ENCODE measurements around the gene PRR3. TPM values are rescaled to one million over a fixed set of nuclear protein-coding genes. Genes with fewer than 3 reads are reported as not detected.
"Not testable (repeated sequence)": the region's sequence is repeated elsewhere in the genome, so short reads cannot be mapped to it uniquely, and the experiment has no call there.

PRR3 gene
- total RNA-seq, 1 experiment from 2014 or later, result 26.2 TPM

- no TSS peak for BruUV-seq (replicated peaks)
- H3K9me3 Mint-ChIP-seq (ENCODE audit: unreplicated experiment), result peaks cover 8% of the 10 kb centered on the region
Observed at GRCh38 chr6:30520522-30520921, 36.6 kb upstream of the PRR3 start.

GRCh38 chr6:30521082-30521481 is 36.0 kb upstream of the PRR3 start:
- ChIA-PET POLR2A (interaction anchor here (0.9 to 2.2 kb wide), 10 partner anchors 10 to 308 kb away, joined by 3 to 8 read pairs (median 4); partner anchors contain the start of gene TRIM26), CTCF (interaction anchor here (0.7 to 3.3 kb wide), 5 partner anchors 10 to 24 kb away, joined by 3 to 26 read pairs (median 4); no protein-coding TSS in a partner anchor)
- Mint-ChIP-seq H3K27ac (ENCODE audit: low read depth, unreplicated experiment) (peak overlapping the region; percentile 87), H3K4me1 (ENCODE audit: insufficient read depth, unreplicated experiment) (peaks cover 12% of the 10 kb centered on the region)
- H3K36me3 Mint-ChIP-seq (ENCODE audit: insufficient read depth, unreplicated experiment); H3K9me3 Mint-ChIP-seq (ENCODE audit: unreplicated experiment); BruUV-seq (replicated peaks); intact Hi-C loops (cut with micrococcal nuclease); H3K4me3 Mint-ChIP-seq (ENCODE audit: unreplicated experiment); H3K27me3 Mint-ChIP-seq (ENCODE audit: insufficient read depth, unreplicated experiment): not testable (repeated sequence)
- peak; percentile 80 for DNase-seq (ENCODE audit: unreplicated experiment)

More at GRCh38 chr6:30520522-30520921, 36.6 kb upstream of the PRR3 start:
- H3K36me3 Mint-ChIP-seq (ENCODE audit: insufficient read depth, unreplicated experiment), result no peaks in the 10 kb centered on the region
- no peak for DNase-seq (ENCODE audit: unreplicated experiment)
- intact Hi-C loops (cut with micrococcal nuclease), result no loop called here
- POLR2A ChIA-PET, result interaction anchor here (0.9 to 2.2 kb wide), 6 partner anchors 9 to 95 kb away, joined by 3 to 8 read pairs (median 5); no protein-coding TSS in a partner anchor
- CTCF ChIA-PET, result interaction anchor here (1.0 to 3.3 kb wide), 2 partner anchors 11 to 23 kb away, joined by 3 to 26 read pairs; no protein-coding TSS in a partner anchor
- H3K4me1 Mint-ChIP-seq (ENCODE audit: insufficient read depth, unreplicated experiment), result peaks cover 12% of the 10 kb centered on the region
- no peaks in the 10 kb centered on the region for H3K27me3 Mint-ChIP-seq (ENCODE audit: insufficient read depth, unreplicated experiment)
- no peak for TF ChIP-seq CTCF (IDR thresholded peaks at IDR 0.05; ENCODE audit: unreplicated experiment)
- H3K27ac Mint-ChIP-seq (ENCODE audit: low read depth, unreplicated experiment), result peak overlapping the region; percentile 87
- no peak overlapping the region for H3K4me3 Mint-ChIP-seq (ENCODE audit: unreplicated experiment)

GRCh38 chr6:30521952-30522351 is 35.1 kb upstream of the PRR3 start:
- H3K9me3 Mint-ChIP-seq (ENCODE audit: unreplicated experiment); BruUV-seq (replicated peaks); H3K4me3 Mint-ChIP-seq (ENCODE audit: unreplicated experiment); H3K36me3 Mint-ChIP-seq (ENCODE audit: insufficient read depth, unreplicated experiment); H3K27me3 Mint-ChIP-seq (ENCODE audit: insufficient read depth, unreplicated experiment); DNase-seq (ENCODE audit: unreplicated experiment); intact Hi-C loops (cut with micrococcal nuclease); H3K27ac Mint-ChIP-seq (ENCODE audit: low read depth, unreplicated experiment): not testable (repeated sequence)
- ChIA-PET CTCF (interaction anchor here (0.7 to 3.3 kb wide), 4 partner anchors 9 to 23 kb away, joined by 3 to 26 read pairs (median 4); no protein-coding TSS in a partner anchor), POLR2A (interaction anchor here (0.7 to 2.2 kb wide), 10 partner anchors 11 to 309 kb away, joined by 3 to 8 read pairs (median 4); partner anchors contain the start of gene TRIM26)
- peaks cover 12% of the 10 kb centered on the region for H3K4me1 Mint-ChIP-seq (ENCODE audit: insufficient read depth, unreplicated experiment)

- H3K4me3 Mint-ChIP-seq (ENCODE audit: unreplicated experiment); H3K4me1 Mint-ChIP-seq (ENCODE audit: insufficient read depth, unreplicated experiment); intact Hi-C loops (cut with micrococcal nuclease); H3K27me3 Mint-ChIP-seq (ENCODE audit: insufficient read depth, unreplicated experiment); DNase-seq (ENCODE audit: unreplicated experiment); H3K36me3 Mint-ChIP-seq (ENCODE audit: insufficient read depth, unreplicated experiment); BruUV-seq (replicated peaks); H3K27ac Mint-ChIP-seq (ENCODE audit: low read depth, unreplicated experiment); H3K9me3 Mint-ChIP-seq (ENCODE audit: unreplicated experiment): not testable (repeated sequence)
- CTCF ChIA-PET, result interaction anchor here (1.5 kb wide), 1 partner anchor 33 kb away, joined by 3 read pairs; no protein-coding TSS in a partner anchor
- POLR2A ChIA-PET, result interaction anchor here (1.4 kb wide), 1 partner anchor 91 kb away, joined by 5 read pairs; the partner anchor contains the start of gene MRPS18B
Observed at GRCh38 chr6:30526444-30526843, 30.7 kb upstream of the PRR3 start.

- H3K27me3 Mint-ChIP-seq (ENCODE audit: insufficient read depth, unreplicated experiment); H3K36me3 Mint-ChIP-seq (ENCODE audit: insufficient read depth, unreplicated experiment); BruUV-seq (replicated peaks); DNase-seq (ENCODE audit: unreplicated experiment); intact Hi-C loops (cut with micrococcal nuclease); H3K4me3 Mint-ChIP-seq (ENCODE audit: unreplicated experiment); H3K27ac Mint-ChIP-seq (ENCODE audit: low read depth, unreplicated experiment); H3K9me3 Mint-ChIP-seq (ENCODE audit: unreplicated experiment); H3K4me1 Mint-ChIP-seq (ENCODE audit: insufficient read depth, unreplicated experiment): not testable (repeated sequence)
- ChIA-PET CTCF (interaction anchor here (1.5 to 5.0 kb wide), 4 partner anchors 8 to 49 kb away, joined by 3 to 115 read pairs (median 58); no protein-coding TSS in a partner anchor), POLR2A (interaction anchor here (0.7 to 1.2 kb wide), 4 partner anchors 12 to 44 kb away, joined by 3 to 6 read pairs (median 4); no protein-coding TSS in a partner anchor)
Observed at GRCh38 chr6:30529349-30529875, 27.7 kb upstream of the PRR3 start.

GRCh38 chr6:30530014-30530413 is 27.1 kb upstream of the PRR3 start:
- BruUV-seq (replicated peaks), result no TSS peak
- Mint-ChIP-seq H3K4me3 (ENCODE audit: unreplicated experiment) (no peak overlapping the region), H3K9me3 (ENCODE audit: unreplicated experiment) (peaks cover 3% of the 10 kb centered on the region), H3K27ac (ENCODE audit: low read depth, unreplicated experiment) (no peak overlapping the region), H3K4me1 (ENCODE audit: insufficient read depth, unreplicated experiment) (no peaks in the 10 kb centered on the region), H3K27me3 (ENCODE audit: insufficient read depth, unreplicated experiment) (no peaks in the 10 kb centered on the region), H3K36me3 (ENCODE audit: insufficient read depth, unreplicated experiment) (no peaks in the 10 kb centered on the region)
- ChIA-PET POLR2A (interaction anchor here (0.7 to 1.6 kb wide), 6 partner anchors 11 to 44 kb away, joined by 3 to 6 read pairs (median 4); no protein-coding TSS in a partner anchor), CTCF (interaction anchor here (0.6 to 5.0 kb wide), 7 partner anchors 8 to 424 kb away, joined by 3 to 115 read pairs (median 5); no protein-coding TSS in a partner anchor)
- TF ChIP-seq CTCF (IDR thresholded peaks at IDR 0.05; ENCODE audit: unreplicated experiment), result no peak
- intact Hi-C loops (cut with micrococcal nuclease), result no loop called here
- no peak for DNase-seq (ENCODE audit: unreplicated experiment)
